HG02610 (cell line): ENCODE measurements around the gene ANGPTL5.
"Not testable (repeated sequence)": the region's sequence is repeated elsewhere in the genome, so short reads cannot be mapped to it uniquely, and the experiment has no call there.

Experiments used
- ATAC-seq: cut with Tn5 transposase; IDR thresholded peaks from one replicate; pipeline ENCODE4 v1.9.1; 2021; ENCODE audit warnings: mild to moderate bottlenecking, moderate library complexity; ENCODE audit not compliant: unreplicated experiment

ANGPTL5 gene

DNA sequence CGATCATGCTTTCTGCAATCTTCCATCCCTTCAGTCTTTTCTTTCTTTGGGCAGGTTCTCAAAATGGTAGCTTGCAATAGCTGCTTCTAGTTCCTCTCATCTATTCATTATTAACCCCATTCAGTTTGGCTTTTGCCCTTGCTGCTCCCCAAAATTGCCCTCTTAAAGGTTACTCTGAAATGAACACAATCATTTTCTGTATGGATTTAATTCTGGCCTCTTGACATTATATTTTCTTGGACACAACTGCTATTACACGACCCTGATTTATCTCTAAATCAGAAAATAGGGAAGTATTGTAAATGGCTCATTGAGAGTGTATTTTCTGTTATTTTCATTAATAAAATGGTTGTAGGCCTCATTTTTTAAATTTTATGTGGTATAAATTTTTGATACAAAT, at the start of gene ANGPTL5:
Gene ANGPTL5 (minus strand): TSS at position 101 of the 400 bp plus-strand sequence. CDS start 8,613 bp downstream, outside the sequence.
- no peak for ATAC-seq

DNA sequence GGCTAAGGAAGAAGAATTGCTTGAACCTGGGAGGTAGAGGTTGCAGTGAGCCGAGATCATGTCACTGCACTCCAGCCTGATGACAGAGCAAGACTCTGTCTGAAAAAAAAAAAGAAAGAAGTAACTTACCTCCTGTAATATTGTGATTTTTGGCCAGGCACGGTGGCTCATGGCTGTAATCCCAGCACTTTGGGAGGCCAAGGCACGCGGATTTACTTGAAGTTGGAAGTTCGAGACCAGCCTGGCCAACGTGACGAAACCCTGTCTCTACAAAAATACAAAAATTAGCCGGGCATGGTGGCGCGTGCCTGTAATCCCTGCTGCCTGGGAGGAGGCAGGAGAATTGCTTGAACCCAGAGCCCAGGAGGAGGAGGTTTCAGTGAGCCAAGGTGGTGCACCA, 47.9 kb upstream of the ANGPTL5 start:
- ATAC-seq = not testable (repeated sequence)

DNA sequence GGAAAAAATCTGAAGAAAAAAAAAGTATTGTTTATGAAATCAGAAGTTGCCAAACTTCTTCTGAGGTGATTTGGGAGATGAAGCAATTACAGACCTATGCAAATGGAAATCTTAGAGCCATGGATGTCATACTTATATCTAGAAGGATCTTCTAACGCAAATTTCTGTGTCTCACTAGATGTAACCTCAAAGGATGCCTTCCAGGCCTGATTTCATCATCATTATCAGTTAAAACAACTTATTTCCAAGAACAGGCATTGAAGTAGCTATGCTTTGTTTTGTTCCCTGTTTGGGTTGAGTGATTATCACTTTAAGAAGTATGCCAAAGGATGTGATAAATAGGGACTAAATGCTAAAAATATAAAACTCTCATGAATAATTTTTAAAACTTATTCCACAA, 43.9 kb upstream of the ANGPTL5 start:
- ATAC-seq = no peak

DNA sequence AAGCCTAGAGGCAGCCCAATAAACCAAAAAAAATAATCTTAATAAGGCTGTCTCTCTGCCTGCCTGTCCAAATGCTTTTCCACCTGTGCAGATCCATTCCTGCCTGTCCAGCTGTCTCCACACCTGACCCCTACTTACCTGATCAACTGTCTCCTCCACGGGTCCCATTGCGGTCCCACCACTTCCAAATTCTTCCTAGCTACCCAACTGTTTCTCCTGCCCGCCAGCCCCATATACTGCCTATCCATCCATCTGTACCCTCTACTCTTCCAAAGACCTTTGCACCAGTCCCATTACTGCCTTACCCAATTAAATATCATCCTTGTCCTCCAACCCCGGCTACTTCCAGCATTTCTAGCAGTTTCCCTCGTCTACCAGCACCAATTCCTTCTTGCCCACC, 39.4 kb upstream of the ANGPTL5 start:
- no peak for ATAC-seq

DNA sequence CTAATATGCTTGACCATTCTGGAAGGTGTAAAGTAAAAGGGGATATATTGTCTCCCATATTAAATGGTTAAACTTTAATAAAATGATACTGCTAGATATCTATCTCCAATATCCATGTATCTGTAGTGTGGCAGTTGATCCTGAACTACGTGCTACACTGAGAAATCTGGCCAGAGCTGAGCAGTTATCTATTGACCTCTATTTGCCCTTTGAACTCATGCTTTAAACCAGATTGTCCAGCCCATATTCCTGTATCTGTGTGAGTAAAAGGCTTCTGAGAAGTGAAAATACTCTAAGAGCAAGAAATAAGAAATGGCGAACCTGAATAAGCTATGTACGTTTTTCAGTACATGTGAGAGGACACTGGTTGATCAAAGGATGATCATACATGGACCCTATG, 39.0 kb upstream of the ANGPTL5 start:
- no peak for ATAC-seq

DNA sequence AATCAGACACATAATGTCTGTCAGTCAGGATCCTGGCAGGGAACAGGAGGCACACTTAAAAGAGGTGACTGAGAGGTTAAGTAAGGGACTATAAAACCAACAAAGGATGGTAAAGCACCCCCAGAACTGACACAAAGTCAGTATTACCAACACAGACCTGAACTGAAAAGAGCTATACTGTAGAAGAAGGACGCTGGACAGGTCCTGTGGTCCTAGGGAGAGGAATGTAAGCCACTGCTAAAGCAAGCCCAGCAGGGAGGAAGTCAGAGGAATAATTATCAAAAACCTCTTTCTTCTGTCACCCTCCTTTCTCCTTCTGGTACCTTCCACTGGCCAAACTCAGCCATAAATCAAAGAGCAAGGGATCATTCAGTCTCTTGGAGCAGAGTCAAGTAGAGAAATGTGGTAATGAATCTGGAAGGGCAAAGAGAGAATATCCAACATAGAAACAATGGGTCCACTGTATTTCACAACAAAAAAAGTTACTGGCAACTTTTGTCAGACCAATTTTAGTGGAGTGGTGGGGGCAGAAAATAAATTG, 33.4 kb upstream of the ANGPTL5 start:
- no peak for ATAC-seq

DNA sequence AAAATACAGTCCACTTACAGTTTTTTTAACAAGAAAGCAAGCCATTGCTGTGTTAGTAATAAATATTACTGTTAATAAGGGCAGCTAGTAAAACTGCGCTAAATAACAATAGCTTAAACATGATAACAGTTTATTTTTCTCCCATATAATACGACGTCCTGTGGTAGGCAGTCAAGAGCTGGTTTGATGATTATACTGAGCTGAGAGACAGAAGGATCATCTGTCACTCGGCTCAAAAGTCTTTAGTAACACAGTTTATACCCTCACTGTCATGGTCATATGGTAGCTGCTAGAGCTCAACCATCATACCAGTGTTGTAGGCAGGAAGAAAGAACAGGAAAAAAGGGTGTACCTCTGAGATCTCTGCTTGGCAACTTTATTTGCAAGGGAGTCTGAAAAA, 29.1 kb upstream of the ANGPTL5 start:
- no peak for ATAC-seq

DNA sequence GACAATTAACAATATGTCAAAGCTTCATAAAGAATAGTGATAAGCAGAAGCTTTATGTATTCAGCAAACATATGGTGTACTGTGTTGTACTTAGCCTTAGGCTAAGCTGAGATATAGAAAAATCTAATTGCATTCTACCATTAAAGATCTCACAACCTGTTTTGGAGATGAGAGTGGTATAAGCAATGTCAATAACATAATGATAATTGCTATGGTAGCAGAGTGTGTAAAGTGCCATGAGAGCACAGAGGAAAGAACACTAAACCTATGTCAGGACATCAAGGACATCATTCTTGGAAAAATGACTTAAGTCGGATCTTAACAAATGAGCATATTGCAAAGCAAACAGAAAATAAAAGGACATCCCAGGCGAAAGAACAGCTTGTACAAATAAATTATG, 28.6 kb upstream of the ANGPTL5 start:
- ATAC-seq = no peak

DNA sequence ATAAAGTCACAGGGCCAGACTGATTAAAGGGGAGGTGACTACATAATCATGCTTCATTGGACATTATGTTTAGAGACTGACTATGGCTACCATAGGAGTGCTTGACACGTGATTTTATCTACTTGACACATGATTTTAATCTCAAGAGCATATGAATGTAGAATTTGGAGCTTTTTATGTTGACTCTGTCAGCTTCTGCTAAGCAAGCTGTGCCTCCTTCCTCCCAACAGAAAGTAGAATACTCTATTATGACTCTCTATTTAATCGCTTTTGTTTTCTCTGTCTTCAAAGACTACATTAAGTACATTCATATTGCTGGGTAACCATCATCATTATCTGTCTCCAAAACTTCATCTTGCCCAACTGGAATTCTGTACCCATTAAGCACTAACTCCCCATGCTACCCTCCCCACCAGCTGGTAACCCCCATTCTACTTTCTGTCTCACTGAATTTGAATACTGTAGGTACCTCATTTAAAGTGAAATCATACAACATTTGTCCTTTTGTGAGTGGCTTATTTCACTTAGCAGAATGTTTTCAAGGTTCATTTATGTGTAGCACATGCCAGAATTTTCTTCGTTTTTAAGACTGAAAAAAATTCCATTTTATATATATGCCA, 24.7 kb upstream of the ANGPTL5 start:
- no peak for ATAC-seq

DNA sequence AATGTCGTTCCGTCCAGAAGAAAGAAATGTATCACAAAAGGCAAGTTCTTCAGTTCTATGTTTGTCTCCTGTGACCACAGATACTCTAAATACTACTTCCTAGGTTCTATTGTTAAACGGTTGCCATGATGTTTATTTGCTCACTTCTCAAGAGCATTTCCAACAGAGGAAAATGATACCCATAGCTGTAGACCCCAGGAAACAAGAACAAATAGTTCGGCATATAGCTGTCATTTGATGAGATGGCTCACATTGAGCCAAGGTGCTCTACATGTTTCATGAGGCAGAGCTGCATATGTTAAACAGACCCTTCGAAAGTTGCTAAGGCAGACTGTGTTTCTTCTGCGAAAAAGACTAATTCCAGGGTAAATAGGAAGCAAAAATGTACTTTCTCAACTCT, 15.4 kb upstream of the ANGPTL5 start:
- ATAC-seq = no peak

DNA sequence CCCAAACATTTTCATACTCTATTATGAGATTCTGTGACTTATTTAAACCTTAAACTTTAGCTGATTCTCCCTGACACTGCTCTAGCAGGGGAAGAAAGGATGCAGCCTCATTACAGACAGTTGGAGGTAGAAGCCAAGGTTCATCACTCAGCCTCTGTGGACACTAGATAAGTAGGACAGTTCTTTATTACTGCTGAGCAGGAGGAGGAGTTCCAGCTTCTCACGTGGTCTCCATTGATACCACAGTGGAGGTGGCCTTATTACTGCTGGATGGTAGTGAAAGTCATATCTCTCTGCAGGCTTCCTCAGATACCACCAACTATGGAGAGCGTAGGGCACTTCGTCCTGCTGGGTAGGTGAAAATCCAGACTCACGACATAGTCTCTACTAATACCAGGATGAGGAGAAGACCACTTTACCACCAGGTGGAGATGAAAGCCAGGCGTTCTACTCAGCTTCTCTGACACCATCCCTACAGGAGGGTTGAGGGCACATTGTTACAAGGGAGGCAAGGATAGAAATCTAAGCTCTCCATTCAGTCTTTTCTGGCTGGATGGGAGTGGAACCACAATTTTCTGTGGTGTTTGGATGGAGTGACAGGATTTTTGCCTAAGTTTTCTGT, 13.1 kb upstream of the ANGPTL5 start:
- ATAC-seq = no peak

DNA sequence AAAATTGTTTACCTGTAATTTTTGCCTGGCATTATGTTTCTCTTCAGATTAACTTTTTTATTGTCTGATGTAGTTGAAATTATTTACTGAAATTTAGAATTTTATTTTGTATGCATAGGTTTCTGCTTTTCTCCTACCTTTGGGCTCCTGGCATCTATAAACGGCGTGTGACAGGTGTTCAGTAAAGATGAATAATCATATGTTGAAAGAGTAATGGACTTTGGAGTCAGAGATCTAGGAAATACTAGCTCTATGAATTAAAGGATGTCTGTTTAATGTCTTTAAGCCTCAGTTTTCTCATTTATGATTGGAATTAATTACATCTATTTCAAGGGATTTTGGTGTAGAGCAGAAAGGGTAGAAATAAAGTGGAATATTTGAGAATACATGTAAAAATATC, 7.2 kb upstream of the ANGPTL5 start:
- no peak for ATAC-seq

DNA sequence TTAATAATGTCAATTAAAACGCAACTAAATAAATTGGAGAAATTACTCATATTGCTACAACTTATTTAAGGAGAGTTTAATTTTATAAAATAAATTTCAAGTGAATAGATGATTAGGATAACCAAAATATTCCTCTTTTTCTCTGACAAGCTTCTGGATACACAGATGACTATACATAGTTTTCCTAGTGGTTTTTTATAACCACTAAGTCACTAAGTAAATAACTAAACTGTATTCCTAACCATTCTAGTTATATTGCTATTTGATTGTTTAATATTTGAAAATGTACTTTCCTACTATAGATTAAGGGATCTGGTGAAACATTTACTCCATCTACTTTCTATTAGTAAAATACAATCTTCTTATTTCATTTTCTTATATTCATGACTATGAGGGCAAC, 4.7 kb upstream of the ANGPTL5 start:
- no peak for ATAC-seq

DNA sequence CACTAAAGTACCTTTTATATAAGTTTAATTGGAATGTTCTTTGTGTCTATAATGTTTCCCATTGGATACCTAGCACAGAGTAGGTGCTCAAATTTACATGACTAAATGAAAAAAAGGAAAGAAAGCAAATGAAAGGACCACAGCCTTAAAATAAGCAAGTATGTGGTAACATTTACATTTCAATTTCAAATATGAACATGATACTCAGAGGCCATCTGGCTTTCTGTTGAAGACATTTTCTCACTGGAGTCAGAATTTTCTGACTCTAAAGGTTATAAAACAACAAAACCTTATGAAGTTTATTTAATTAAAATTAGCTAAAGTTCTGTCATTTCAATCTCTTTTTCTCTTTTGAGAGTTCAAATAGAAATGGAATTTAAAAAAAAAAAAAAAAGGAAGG, 904 bp upstream of the ANGPTL5 start:
- no peak for ATAC-seq

DNA sequence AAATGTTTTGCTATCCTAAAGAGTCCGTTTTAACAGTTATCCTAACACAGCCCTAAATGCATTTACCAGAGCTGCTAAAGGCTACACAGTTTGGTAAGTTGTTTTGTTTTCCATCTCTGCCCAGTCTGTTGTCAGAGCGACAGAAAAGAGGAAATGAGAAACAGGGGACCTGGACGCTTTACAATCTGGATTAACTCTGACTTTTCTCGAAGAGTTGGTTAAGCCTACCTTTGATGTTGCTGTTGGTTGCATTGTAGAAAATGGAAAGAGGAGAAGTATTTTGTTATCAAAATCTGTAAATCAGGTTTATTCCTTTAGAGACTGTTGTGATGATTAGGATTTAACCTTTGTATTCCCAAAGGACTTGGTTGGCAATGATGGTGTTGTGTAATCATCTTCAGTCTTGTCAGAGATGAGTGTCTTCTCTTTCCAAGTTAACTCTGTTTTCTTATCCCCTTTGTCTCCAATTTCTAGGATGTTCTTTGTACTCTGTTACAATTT, 481 bp downstream of the ANGPTL5 start:
- ATAC-seq = peak; percentile 15

DNA sequence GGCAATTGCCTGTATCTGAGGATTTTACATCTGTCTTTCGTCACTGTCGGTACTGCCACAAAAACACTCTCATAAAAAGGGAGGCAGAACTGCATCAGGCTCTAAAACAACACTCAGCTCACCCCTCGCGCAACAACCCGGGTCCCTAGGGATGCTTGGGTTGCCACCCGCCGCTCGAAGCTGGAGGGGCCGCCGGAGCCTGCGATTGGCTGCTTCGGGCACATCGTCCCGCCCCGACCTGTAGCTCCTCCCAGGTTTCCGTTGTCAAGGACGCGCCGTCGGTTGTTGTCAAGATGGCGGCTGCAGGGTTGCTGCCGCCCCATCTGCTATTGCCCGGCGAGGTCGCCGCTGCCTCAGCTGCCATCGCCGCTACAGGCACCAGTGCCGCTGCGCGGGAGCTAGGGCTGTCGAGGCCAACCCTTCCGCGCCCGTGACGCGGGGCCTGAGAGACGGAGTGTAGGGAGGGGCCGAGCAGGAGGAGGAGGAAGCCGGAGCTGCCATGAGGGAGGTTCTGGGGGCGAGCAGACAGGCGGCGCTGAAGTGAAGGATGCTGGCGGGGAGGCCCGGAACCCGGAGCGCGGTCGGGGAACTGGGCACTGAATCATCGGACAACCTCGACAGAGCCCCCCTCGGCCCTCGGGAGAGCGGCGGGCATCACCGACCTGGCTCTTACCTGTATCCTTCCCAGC, 1.4 kb downstream of the ANGPTL5 start, which contains the start of gene CEP126:
Gene CEP126 (plus strand): TSS at position 273 of the 689 bp plus-strand sequence. CDS start 275 bp downstream, at position 548.
- peak; percentile 100 for ATAC-seq

DNA sequence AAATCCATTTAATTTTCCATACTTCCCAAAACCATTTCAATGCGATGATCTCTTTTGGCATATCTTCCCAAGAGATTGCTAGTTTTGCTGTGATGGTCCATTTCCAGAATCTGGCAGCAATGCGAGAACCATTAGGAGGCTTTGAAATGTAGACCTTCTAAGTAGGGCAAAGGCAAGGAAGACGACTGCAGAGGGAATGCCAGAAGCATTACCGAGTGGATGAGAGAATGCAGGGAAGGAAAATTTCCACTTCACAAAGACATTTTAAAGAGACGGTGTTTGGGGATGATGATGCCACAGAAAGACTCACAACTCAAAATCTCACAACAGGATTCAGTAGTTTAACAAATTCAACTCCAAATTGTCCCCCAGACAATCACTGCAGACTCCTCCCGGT, 2.0 kb downstream of the ANGPTL5 start:
- no peak for ATAC-seq

DNA sequence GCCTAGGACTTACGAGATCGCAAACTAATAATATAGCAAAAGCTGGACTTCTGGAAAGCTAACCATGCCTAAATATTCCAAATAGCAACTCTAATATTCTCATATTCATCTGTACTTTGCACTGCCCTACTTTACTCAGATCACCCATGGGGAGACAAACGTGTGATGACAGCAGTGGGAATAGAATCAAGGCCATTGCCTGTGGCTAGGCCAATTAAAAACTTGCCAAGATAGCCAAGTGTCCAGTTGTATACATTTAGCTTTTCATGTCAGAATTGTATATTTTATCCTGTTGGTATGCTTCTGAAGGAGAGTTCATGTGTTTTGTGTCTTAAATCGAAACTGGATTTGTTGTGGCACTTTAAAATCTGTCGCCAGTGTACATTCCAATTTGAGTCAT, 2.7 kb downstream of the ANGPTL5 start:
- no peak for ATAC-seq

DNA sequence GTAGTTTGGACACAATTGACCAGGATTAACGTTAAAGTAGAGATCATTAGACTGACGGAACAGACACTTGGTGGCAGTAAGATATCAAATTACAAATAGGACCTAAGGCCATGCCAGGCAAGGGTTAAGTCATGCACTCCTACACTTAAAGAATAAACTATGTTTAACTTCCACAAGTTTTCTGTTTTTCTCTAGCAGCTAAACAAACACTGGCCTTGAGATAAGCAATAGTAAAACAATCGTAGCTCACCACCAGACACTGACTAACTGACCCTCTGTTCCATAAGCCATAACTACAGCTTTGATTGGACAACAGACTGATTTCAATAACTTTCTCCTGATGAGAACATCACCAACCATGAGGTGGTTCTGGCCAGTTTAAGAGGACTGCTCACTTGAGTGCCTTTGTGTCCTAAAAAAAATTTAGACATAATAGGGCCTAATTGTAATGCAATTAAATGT, 3.5 kb downstream of the ANGPTL5 start:
- ATAC-seq = no peak

DNA sequence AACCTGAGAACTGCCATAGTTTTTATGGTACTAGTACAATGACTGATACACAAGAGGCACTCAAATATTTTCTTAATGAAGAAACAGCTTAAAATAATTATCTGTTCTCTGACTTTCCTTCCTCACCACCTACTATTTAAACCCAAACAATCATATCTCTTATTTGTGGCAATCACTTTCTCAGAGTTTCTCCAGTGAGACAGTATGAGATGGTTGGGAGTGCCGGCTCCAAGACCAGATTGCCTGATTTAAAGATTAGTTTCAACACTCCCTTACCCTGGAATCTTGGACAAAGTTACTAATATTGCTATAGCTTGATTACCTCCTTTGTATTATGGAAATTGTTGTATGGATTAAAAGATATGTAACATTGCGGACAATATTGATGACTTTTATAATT, 7.2 kb downstream of the ANGPTL5 start:
- no peak for ATAC-seq

DNA sequence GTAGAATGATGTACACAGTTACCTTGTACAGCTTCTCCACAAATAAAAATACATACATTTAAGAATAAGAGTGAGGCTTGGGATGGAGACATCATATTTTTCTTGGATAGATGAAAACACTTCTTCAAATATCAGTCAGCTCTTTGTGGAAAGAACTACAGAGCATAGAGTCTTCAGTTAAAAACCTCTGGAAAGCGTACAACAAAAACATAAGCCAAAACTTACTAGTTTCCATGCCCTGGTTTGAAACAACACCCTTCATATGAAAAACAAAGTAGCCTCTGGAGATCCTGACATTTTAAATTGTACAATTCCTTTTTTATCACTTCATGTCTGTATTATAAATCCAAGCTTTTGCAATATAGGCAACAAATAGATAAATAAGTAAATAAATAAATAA, 8.5 kb downstream of the ANGPTL5 start:
- no peak for ATAC-seq

DNA sequence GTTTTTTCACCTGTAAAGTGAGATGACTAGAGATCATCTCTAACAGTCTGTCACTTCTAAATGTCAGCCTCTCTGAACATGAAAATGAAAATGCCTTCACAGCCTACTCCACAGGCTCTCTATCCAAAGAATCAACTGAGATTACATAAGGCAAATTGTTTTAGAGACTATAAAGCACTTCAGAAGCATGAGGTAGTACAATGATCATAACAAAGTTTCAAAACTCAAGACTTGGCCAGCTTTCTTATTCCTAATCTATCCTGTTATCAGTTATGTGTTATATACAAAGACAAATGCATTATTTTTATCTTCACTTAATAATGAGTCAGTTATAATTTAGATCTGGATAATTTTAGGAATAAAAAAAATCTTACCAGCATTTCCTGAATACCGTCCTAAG, 21.8 kb downstream of the ANGPTL5 start:
- no peak for ATAC-seq
